Pancreas (tissue), 10 donors: ENCODE data around the gene PRDM16. TPM values are rescaled to one million over a fixed set of nuclear protein-coding genes. Genes with fewer than 3 reads are reported as not detected.
A peak's percentile ranks its signal among the peaks of the same experiment; 100 is the strongest.

Experiments
- ATAC-seq, 4 donors: fragments of 200-7000 bp; cut with Tn5 transposase; one replicate each; pipeline versions ENCODE4 v1.8.0 to v1.9.1; 2020; ENCODE audit warnings: mild to moderate bottlenecking in 4 of 4, moderate library complexity in 4 of 4
- DNase-seq, 6 donors: peaks; one replicate each; pipeline ENCODE4 v3.0.0-alpha.2; 2020
- FAIRE-seq: peaks from 2 replicates; lab custom pipeline; 2012; peaks lifted over from hg19 to GRCh38; lab: Jason Lieb, UNC
- H3K27ac ChIP-seq, 4 donors: fragments of 200-600 bp; sonication (generic); 1 replicate in 3 of 4; 2 replicates in 1 of 4; pipeline versions ENCODE4 v1.5.0 to v1.8.0; 2020
- H3K27me3 ChIP-seq, 4 donors: fragments of 200-600 bp; one replicate each; pipeline ENCODE4 v1.8.0; 2021
- H3K36me3 ChIP-seq, 3 donors: fragments of 200-600 bp; sonication (generic) in 1 of 3; one replicate each; pipeline versions ENCODE4 v1.5.0 to v1.8.0; 2020 to 2021
- H3K4me1 ChIP-seq, 3 donors: fragments of 200-600 bp; one replicate each; pipeline ENCODE4 v1.8.0; 2021
- H3K4me3 ChIP-seq, 4 donors: fragments of 200-600 bp; sonication (generic) in 2 of 4; one replicate each; pipeline versions ENCODE4 v1.5.0 to v1.8.0; 2020 to 2021
- H3K9me3 ChIP-seq, 4 donors: fragments of 200-600 bp; one replicate each; pipeline ENCODE4 v1.8.0; 2021
- WGBS, 2 donors: extraction: QIAGEN DNeasy Blood & Tissue Kit; methylation state at CpG; one replicate each; pipeline ENCODE4 v1.1.7; 2013; 5-methylcytosine and 5-hydroxymethylcytosine counted together
- intact Hi-C, 3 donors: fragments of 100-400 bp; cut with DNase I; formaldehyde crosslinking; loops; one replicate each; pipeline versions ENCODE4 v1.11.1 to v1.14.2; 2022
- polyA plus RNA-seq, 2 donors: library from polyadenylated mRNA; stranded (reverse); fragments of 200-250 nt; gene quantifications; one replicate each; pipeline ENCODE4 v1.2.3, GENCODE V29; 2013
- total RNA-seq, 6 donors: library from RNA; stranded (reverse); fragmentation: NEBNext Ultra II Directional in 4 of 6; extraction: Animal tissue kit (Norgen Biotek cat#: 25700) in 4 of 6; gene quantifications; one replicate each; pipeline versions ENCODE4 v1.2.1 to v1.2.4, GENCODE V29; 2021 to 2023
- TF ChIP-seq, protein P1 (sequence below), 4 donors: fragments of 200-600 bp; sonication (generic) in 3 of 4; IDR thresholded peaks; one replicate each; pipeline versions ENCODE4 v1.5.0 to v1.8.0; 2021; ENCODE audit warnings: antibody characterized with exemption in 4 of 4
- donor health status: healthy with polysubstance abuse.
- donor health status: DM: no; HTN: no; CAD: no; lungs with moderate emphysema.
- donor health status: DM: no; HTN: no; CAD: no.
- donor health status: control.
- donor health status: control.
- donor health status: Bipolar disorder and iron deficiency.
- donor health status: DM: yes; HTN: yes; CAD: no.
- donor health status: DM: no; HTN: no; CAD: no.
- donor health status: DM: no; HTN: no; CAD: no.
- donor health status: DM: yes; HTN: yes; CAD: no.

The PRDM16 gene
- total and polyA plus RNA-seq, 8 donors, result 6.6 to 19.2 (median 14.9) TPM

DNA sequence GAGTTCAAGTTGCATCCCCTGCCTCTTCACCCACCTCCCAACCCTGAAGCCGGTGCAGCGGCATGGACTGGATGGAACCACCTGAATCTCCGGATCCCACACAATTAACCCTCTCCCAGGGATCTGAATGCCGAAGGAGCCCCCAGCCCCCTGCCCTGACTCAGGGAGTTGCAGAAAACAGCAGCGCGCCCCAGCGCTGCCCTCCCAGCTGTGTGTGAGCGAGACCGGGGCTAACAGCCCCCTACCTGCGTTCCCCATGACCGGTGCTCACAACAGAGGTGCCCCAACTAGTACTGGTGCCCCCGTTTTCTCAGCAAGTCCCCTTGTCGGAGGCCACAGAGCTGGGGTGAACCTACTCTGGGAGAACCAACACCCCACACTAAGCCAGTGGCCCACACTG lies 136.8 kb downstream of the PRDM16 start:
- ATAC-seq (no peak), DNase-seq (no peak), FAIRE-seq (no peak)
- TF ChIP-seq, protein P1, sequence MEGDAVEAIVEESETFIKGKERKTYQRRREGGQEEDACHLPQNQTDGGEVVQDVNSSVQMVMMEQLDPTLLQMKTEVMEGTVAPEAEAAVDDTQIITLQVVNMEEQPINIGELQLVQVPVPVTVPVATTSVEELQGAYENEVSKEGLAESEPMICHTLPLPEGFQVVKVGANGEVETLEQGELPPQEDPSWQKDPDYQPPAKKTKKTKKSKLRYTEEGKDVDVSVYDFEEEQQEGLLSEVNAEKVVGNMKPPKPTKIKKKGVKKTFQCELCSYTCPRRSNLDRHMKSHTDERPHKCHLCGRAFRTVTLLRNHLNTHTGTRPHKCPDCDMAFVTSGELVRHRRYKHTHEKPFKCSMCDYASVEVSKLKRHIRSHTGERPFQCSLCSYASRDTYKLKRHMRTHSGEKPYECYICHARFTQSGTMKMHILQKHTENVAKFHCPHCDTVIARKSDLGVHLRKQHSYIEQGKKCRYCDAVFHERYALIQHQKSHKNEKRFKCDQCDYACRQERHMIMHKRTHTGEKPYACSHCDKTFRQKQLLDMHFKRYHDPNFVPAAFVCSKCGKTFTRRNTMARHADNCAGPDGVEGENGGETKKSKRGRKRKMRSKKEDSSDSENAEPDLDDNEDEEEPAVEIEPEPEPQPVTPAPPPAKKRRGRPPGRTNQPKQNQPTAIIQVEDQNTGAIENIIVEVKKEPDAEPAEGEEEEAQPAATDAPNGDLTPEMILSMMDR (IDR thresholded peaks at IDR 0.05), result no peak
- WGBS, 2 donors, result 93 to 96% methylated on average over 13 of the region's 13 CpGs
- H3K4me1 ChIP-seq, result peaks cover 13 to 14% (median 13%) of the 10 kb centered on the region in 3 donors
- no peak overlapping the region for H3K4me3 ChIP-seq
- peak overlapping the region in 2 of 4 donors; percentile 34 to 51 for H3K27ac ChIP-seq
- no peaks in the 10 kb centered on the region for H3K27me3 ChIP-seq
- no peaks in the 10 kb centered on the region for H3K36me3 ChIP-seq
- intact Hi-C loops, result no loop called here
- H3K9me3 ChIP-seq, result no peaks in the 10 kb centered on the region

DNA sequence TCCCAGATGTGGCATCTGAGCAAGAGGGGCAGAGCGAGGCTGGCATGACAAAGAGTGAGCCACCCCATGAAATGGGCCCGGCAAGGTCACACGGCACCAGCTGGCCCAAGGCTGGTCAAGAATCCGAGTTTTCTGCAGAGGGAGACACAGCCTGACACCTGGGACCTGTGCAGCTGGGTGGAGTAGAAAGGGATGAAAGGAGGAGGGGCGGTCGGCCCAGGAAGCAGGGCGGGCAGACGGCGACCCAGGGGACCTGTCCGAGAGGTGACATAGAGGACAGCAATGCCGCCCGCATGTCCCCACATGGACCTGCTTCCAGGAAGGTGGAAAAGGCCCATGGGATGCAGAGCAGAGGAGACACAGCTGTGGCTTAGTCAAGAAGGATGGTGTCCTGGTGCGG lies 137.7 kb downstream of the PRDM16 start:
- Histone ChIP-seq H3K4me1 (peaks cover 13 to 14% (median 13%) of the 10 kb centered on the region in 3 donors), H3K4me3 (no peak overlapping the region), H3K27me3 (no peaks in the 10 kb centered on the region), H3K36me3 (no peaks in the 10 kb centered on the region), H3K9me3 (no peaks in the 10 kb centered on the region), H3K27ac (peak overlapping the region; percentile 29 to 68 (median 42))
- WGBS, 2 donors, result 48 to 55% methylated on average over 13 of the region's 13 CpGs
- ATAC-seq, result peak; percentile 28 to 67 (median 54)
- TF ChIP-seq, protein P1 (IDR thresholded peaks at IDR 0.05), result no peak
- intact Hi-C loops, result no loop called here
- peak in 1 of 6 donors; percentile 32 for DNase-seq
- no peak for FAIRE-seq

DNA sequence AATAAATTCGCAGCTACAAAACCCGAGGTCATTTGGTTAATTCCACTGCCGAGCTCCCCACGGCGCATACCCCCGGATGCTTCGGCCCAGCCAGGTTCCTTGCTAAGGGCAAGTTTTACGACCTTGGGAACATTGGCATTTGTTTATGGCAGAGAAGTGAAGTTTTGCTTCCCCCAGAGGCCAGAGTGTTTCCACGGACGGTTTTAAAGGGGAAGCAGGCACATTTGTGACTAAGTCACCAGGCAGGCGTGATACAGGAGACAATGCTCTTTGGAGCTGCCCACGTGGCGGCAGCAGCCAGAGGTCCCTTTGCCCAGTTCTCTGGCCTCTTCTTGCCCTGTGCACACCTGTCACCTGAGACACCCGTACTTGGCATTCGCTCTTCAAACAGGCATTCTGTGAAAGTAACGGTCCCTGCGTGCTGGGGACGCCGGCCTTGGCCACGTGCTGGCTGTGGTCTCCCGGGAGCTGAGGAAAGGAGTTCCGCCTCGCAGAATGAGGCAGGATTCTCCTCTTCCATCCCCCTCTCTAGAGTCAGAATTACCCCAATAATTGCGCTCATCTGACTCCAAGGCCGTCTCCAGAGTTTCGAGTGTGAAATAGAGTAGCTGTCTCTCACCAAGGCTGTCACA lies 138.3 kb downstream of the PRDM16 start:
- DNase-seq, result peak in 3 of 6 donors; percentile 65 to 77 (median 67)
- 15 to 19% methylated on average over 26 of the region's 26 CpGs for WGBS, 2 donors
- TF ChIP-seq, protein P1 (IDR thresholded peaks at IDR 0.05), result no peak

DNA sequence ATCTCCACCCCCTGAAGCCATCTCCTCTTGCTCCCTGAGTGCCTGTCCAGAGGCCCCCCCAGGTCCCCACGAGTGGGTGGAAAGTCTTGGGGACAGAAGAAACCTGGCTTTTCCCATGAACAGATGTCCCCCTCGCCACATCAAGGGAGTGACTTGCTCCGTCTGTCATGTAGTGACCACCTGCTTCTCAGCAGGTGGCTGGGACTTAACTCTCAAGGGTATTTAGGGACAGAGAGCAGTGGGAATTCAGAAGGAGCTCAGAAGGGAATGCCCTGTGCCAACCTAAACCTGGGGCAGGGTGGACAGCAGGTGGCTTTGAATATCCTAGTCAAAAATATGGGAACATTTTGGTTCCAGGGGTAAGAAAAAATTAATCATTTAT lies 139.8 kb downstream of the PRDM16 start:
- intact Hi-C loops, result no loop called here
- no peaks in the 10 kb centered on the region for H3K27me3 ChIP-seq
- H3K27ac ChIP-seq, result peak overlapping the region in 1 of 4 donors; percentile 7
- no peak overlapping the region for H3K4me3 ChIP-seq
- TF ChIP-seq, protein P1 (IDR thresholded peaks at IDR 0.05), result no peak
- no peaks in the 10 kb centered on the region for H3K36me3 ChIP-seq
- WGBS, 2 donors, result 84% methylated on average over 3 of the region's 3 CpGs
- ATAC-seq (no peak), FAIRE-seq (no peak), DNase-seq (no peak)
- H3K9me3 ChIP-seq, result no peaks in the 10 kb centered on the region
- H3K4me1 ChIP-seq, result peaks cover 18 to 20% (median 19%) of the 10 kb centered on the region in 3 donors

More for the DNA sequence above, 138.3 kb downstream of the PRDM16 start:
- Histone ChIP-seq H3K27me3 (no peaks in the 10 kb centered on the region), H3K4me3 (no peak overlapping the region), H3K27ac (peak overlapping the region; percentile 29 to 68 (median 42)), H3K9me3 (no peaks in the 10 kb centered on the region), H3K4me1 (peaks cover 13 to 14% (median 13%) of the 10 kb centered on the region in 3 donors), H3K36me3 (no peaks in the 10 kb centered on the region)
- FAIRE-seq (no peak), ATAC-seq (peak; percentile 79 to 87 (median 85))
- intact Hi-C loops, result no loop called here

DNA sequence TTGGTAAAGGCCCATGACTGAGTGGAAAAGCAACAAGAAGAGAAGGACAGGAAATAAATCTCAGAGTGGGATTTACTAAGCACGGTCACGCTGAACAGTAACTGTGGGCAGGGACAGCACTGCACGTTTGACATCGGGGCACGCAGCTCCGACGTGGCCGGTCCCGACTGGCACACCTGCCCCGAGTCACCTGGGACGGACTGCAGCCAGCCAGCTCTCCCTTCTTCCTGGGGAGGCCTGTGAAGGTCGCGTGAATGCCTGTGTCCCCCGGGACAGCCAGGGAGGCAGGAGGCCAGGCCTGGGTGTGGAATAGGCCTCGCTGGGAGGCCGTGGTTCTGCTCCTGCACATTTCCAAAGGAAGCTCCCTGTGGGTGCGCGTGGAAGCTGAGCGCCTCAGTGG lies 140.2 kb downstream of the PRDM16 start:
- Histone ChIP-seq H3K4me3 (no peak overlapping the region), H3K27me3 (no peaks in the 10 kb centered on the region), H3K36me3 (no peaks in the 10 kb centered on the region), H3K27ac (peak overlapping the region in 1 of 4 donors; percentile 7), H3K9me3 (no peaks in the 10 kb centered on the region), H3K4me1 (peaks cover 19 to 24% (median 21%) of the 10 kb centered on the region in 3 donors)
- ATAC-seq (no peak), DNase-seq (no peak), FAIRE-seq (no peak)
- 81 to 83% methylated on average over 19 of the region's 19 CpGs for WGBS, 2 donors
- TF ChIP-seq, protein P1 (IDR thresholded peaks at IDR 0.05), result no peak
- intact Hi-C loops, result no loop called here
